Natural killer cell (primary cell): Measurements from ENCODE around the gene SLC32A1. TPM values are rescaled to one million over a fixed set of nuclear protein-coding genes. Genes with fewer than 3 reads are reported as not detected.

ENCODE experiments used
- ATAC-seq, 3 donors: fragments of 150-1000 bp in 2 of 3; fragments of 200-7000 bp in 1 of 3; cut with Tn5 transposase; 1 replicate in 1 of 3; 2 replicates in 2 of 3; pipeline ENCODE4 v1.10.0; 2021; ENCODE audit warnings: mild to moderate bottlenecking in 2 of 3, moderate library complexity in 2 of 3
- DNase-seq, 2 donors: peaks; one replicate each; pipeline versions ENCODE4 v3.0.0 to v3.0.0-alpha.2; 2013 to 2021; ENCODE audit warnings: mixed read lengths in 1 of 2
- H3K27ac ChIP-seq: one replicate; pipeline ENCODE4 v1.5.1; 2013; ENCODE audit warnings: mild to moderate bottlenecking, low read length
- H3K27me3 ChIP-seq: one replicate; pipeline ENCODE4 v1.6.1; 2013; ENCODE audit warnings: low read length; ENCODE audit not compliant: control insufficient read depth, insufficient read depth
- H3K36me3 ChIP-seq: one replicate; pipeline ENCODE4 v1.6.1; 2013; ENCODE audit warnings: low read length; ENCODE audit not compliant: control insufficient read depth, insufficient read depth
- H3K4me1 ChIP-seq: one replicate; pipeline ENCODE4 v1.6.1; 2013; ENCODE audit warnings: low read length; ENCODE audit not compliant: control insufficient read depth, insufficient read depth
- H3K4me3 ChIP-seq: one replicate; pipeline ENCODE4 v1.5.1; 2013; ENCODE audit warnings: low read length
- H3K9me3 ChIP-seq: one replicate; pipeline ENCODE4 v1.6.1; 2013; ENCODE audit warnings: low read length; ENCODE audit not compliant: control insufficient read depth, insufficient read depth
- H3K27ac Mint-ChIP-seq, 2 donors: one replicate each; pipeline ENCODE4 v1.8.0; 2022; ENCODE audit warnings: mild to moderate bottlenecking in 2 of 2, mixed read lengths in 2 of 2, moderate library complexity in 1 of 2
- H3K27me3 Mint-ChIP-seq, 2 donors: one replicate each; pipeline ENCODE4 v1.8.0; 2022; ENCODE audit warnings: low read depth in 2 of 2, mixed read lengths in 2 of 2
- H3K36me3 Mint-ChIP-seq: one replicate; pipeline ENCODE4 v1.8.0; 2022; ENCODE audit warnings: mixed read lengths
- H3K4me1 Mint-ChIP-seq, 2 donors: one replicate each; pipeline ENCODE4 v1.8.0; 2022; ENCODE audit warnings: mixed read lengths in 2 of 2
- H3K4me3 Mint-ChIP-seq: one replicate; pipeline ENCODE4 v1.8.0; 2022; ENCODE audit warnings: mild to moderate bottlenecking, moderate library complexity, mixed read lengths
- H3K9me3 Mint-ChIP-seq, 2 donors: one replicate each; pipeline ENCODE4 v1.8.0; 2022; ENCODE audit warnings: mixed read lengths in 2 of 2
- CTCF ChIP-seq: fragments of 200-600 bp; IDR thresholded peaks from one replicate; pipeline ENCODE4 v1.8.0; 2022; ENCODE audit warnings: antibody characterized with exemption
- WGBS: methylation state at CpG from one replicate; pipeline ENCODE4 v1.1.7; 2013; ENCODE audit warnings: missing lambda C conversion rate; ENCODE audit not compliant: insufficient coverage; 5-methylcytosine and 5-hydroxymethylcytosine counted together
- intact Hi-C: fragments of 100-400 bp; cut with micrococcal nuclease; formaldehyde crosslinking; loops from one replicate; pipeline ENCODE4 v1.14.2; 2022
- total RNA-seq, 4 donors: library from RNA; stranded (reverse); fragments of 120-200 nt in 1 of 4; gene quantifications; one replicate each; pipeline versions ENCODE4 v1.2.3 to v1.2.4, GENCODE V29; 2013 to 2022

The SLC32A1 gene
- total RNA-seq, 3 donors from 2014 or later (not counting 1 experiment from before 2014, with no cell fraction given), result not detected

- ATAC-seq, result no peak
- Histone ChIP-seq H3K4me3 (no peak overlapping the region), H3K27ac (no peak overlapping the region), H3K4me1 (peaks cover 63% of the 10 kb centered on the region), H3K9me3 (no peaks in the 10 kb centered on the region), H3K27me3 (peaks cover 85% of the 10 kb centered on the region), H3K36me3 (no peaks in the 10 kb centered on the region)
- intact Hi-C loops, result loop anchor here (2.0 to 5.0 kb wide), 2 partner anchors 16 to 62 kb away; no protein-coding TSS in a partner anchor
- peaks cover 84 to 88% of the 10 kb centered on the region in 2 donors for H3K27me3 Mint-ChIP-seq
- H3K36me3 Mint-ChIP-seq, result peaks cover 6% of the 10 kb centered on the region
- H3K27ac Mint-ChIP-seq, result peak overlapping the region; percentile 36 to 54
- TF ChIP-seq CTCF, result no peak
- WGBS, result 14% methylated on average over 41 of the region's 41 CpGs
- peaks cover 50 to 54% of the 10 kb centered on the region in 2 donors for H3K4me1 Mint-ChIP-seq
- peak overlapping the region; percentile 67 for H3K4me3 Mint-ChIP-seq
- peak in 1 of 2 donors; percentile 45 for DNase-seq
- H3K9me3 Mint-ChIP-seq, result no peaks in the 10 kb centered on the region
These were observed 6.1 kb downstream of the SLC32A1 start for GRCh38 chr20:38730167-38730988.

- Mint-ChIP-seq H3K27ac (peak overlapping the region in 1 of 2 donors; percentile 36), H3K36me3 (peaks cover 6% of the 10 kb centered on the region), H3K4me1 (peaks cover 45 to 47% of the 10 kb centered on the region in 2 donors), H3K27me3 (peaks cover 85 to 88% of the 10 kb centered on the region in 2 donors), H3K9me3 (no peaks in the 10 kb centered on the region), H3K4me3 (peak overlapping the region; percentile 67)
- DNase-seq (peak; percentile 74 to 88), ATAC-seq (peak; percentile 78 to 83 (median 81))
- WGBS, result 2% methylated on average over 33 of the region's 40 CpGs
- Histone ChIP-seq H3K4me1 (peaks cover 55% of the 10 kb centered on the region), H3K4me3 (peak overlapping the region; percentile 17), H3K9me3 (no peaks in the 10 kb centered on the region), H3K27me3 (peaks cover 81% of the 10 kb centered on the region), H3K27ac (no peak overlapping the region), H3K36me3 (no peaks in the 10 kb centered on the region)
- intact Hi-C loops, result loop anchor here (1.0 to 5.0 kb wide), 3 partner anchors 16 to 85 kb away; no protein-coding TSS in a partner anchor
- TF ChIP-seq CTCF, result peak; percentile 99
These were observed 6.9 kb downstream of the SLC32A1 start for GRCh38 chr20:38730989-38731737.

- H3K4me1 Mint-ChIP-seq, result peaks cover 41 to 43% of the 10 kb centered on the region in 2 donors
- peaks cover 6% of the 10 kb centered on the region for H3K36me3 Mint-ChIP-seq
- 76% methylated on average over 1 of the region's 1 CpG for WGBS
- TF ChIP-seq CTCF, result peak; percentile 30
- H3K4me3 ChIP-seq, result no peak overlapping the region
- no peaks in the 10 kb centered on the region for H3K9me3 Mint-ChIP-seq
- H3K4me1 ChIP-seq, result peaks cover 49% of the 10 kb centered on the region
- H3K27me3 Mint-ChIP-seq, result peaks cover 85 to 88% of the 10 kb centered on the region in 2 donors
- DNase-seq (no peak), ATAC-seq (no peak)
- intact Hi-C loops, result loop anchor here (1.0 to 5.0 kb wide), 3 partner anchors 15 to 85 kb away; no protein-coding TSS in a partner anchor
- H3K36me3 ChIP-seq, result no peaks in the 10 kb centered on the region
- H3K27ac ChIP-seq, result no peak overlapping the region
- no peaks in the 10 kb centered on the region for H3K9me3 ChIP-seq
- peak overlapping the region; percentile 15 for H3K4me3 Mint-ChIP-seq
- peaks cover 75% of the 10 kb centered on the region for H3K27me3 ChIP-seq
- H3K27ac Mint-ChIP-seq, result no peak overlapping the region
These were observed 7.4 kb downstream of the SLC32A1 start for GRCh38 chr20:38731738-38732113.
